Gastroesophageal sphincter (tissue), 3 donors: ENCODE results near the gene ARMCX6.

Experiments
- CTCF ChIP-seq, 4 experiments: fragments of 200-600 bp in 2 of 4; fragments of 450-650 bp in 2 of 4; sonication (generic) in 1 of 4; IDR thresholded peaks; one replicate each; pipeline ENCODE4 v1.5.1; 2017 to 2019; ENCODE audit warnings: antibody characterized with exemption in 4 of 4, mild to moderate bottlenecking in 2 of 4, moderate library complexity in 2 of 4
- POLR2A ChIP-seq, 2 donors: fragments of 450-650 bp; IDR thresholded peaks; one replicate each; pipeline ENCODE4 v1.6.1; 2017; ENCODE audit warnings: antibody characterized with exemption in 2 of 2, mild to moderate bottlenecking in 2 of 2, moderate library complexity in 1 of 2
- POLR2AphosphoS5 ChIP-seq: sonication (generic); formaldehyde crosslinking; IDR thresholded peaks from one replicate; pipeline ENCODE4 v1.6.1; 2017; ENCODE audit warnings: antibody characterized with exemption

GRCh38 chrX:101602077-101602476 is 15.7 kb downstream of the ARMCX6 start:
- TF ChIP-seq CTCF (IDR thresholded peaks at IDR 0.05) = no peak
- no peak for TF ChIP-seq POLR2A (IDR thresholded peaks at IDR 0.05)
- no peak for TF ChIP-seq POLR2AphosphoS5
